OCI-LY3 (cell line): ENCODE measurements around the gene LSM5.

Source experiments
- CTCF ChIP-seq: fragments of 200-600, 300-600 bp; sonication (generic); IDR thresholded peaks from 2 replicates; pipeline ENCODE4 v1.5.1; 2014; ENCODE audit warnings: antibody characterized with exemption, low read length, low read depth
- EZH2phosphoT487 ChIP-seq: fragments of 200-600 bp; shearing (Covaris generic); IDR thresholded peaks from 2 replicates; pipeline ENCODE4 v1.6.1; 2018; ENCODE audit warnings: antibody characterized with exemption, mixed run types, low read depth

- TF ChIP-seq CTCF = no peak
- TF ChIP-seq EZH2phosphoT487 = no peak
These were observed 45.8 kb upstream of the LSM5 start for GRCh38 chr7:32536016-32536415.
